HEK293T (cell line): Measurements from ENCODE around the gene KLHL26.

Experiments used
- CTCF ChIA-PET: fragments of 350-600 bp; formaldehyde crosslinking; extraction: SDS; loops from one replicate; lab custom pipeline; 2021; ENCODE audit warnings: antibody characterized with exemption, inconsistent platforms; lab: Yijun Ruan, JAX
- POLR2A ChIA-PET: fragments of 350-600 bp; formaldehyde crosslinking; extraction: SDS; loops from one replicate; lab custom pipeline; 2020; ENCODE audit warnings: antibody characterized with exemption, inconsistent platforms; lab: Yijun Ruan, JAX
- DNase-seq: peaks from one replicate; pipeline ENCODE4 v3.0.0; 2012; ENCODE audit warnings: mixed read lengths; ENCODE audit errors: extremely low spot score
- ARNT ChIP-seq: fragments of 450-650 bp; IDR thresholded peaks from 2 replicates; pipeline ENCODE4 v1.6.1; 2017; ENCODE audit warnings: mild to moderate bottlenecking
- BHLHE40 ChIP-seq: fragments of 450-650 bp; IDR thresholded peaks from 2 replicates; pipeline ENCODE4 v1.6.1; 2016; ENCODE audit warnings: mild to moderate bottlenecking, moderate library complexity, borderline replicate concordance
- CTBP1 ChIP-seq: fragments of 450-650 bp; IDR thresholded peaks from 2 replicates; pipeline ENCODE4 v1.6.1; 2016; ENCODE audit warnings: borderline replicate concordance
- ELF4 ChIP-seq: fragments of 450-650 bp; IDR thresholded peaks from 2 replicates; pipeline ENCODE4 v1.6.1; 2017; ENCODE audit warnings: antibody characterized with exemption
- FOXA1 ChIP-seq: fragments of 450-650 bp; IDR thresholded peaks from 2 replicates; pipeline ENCODE4 v1.6.1; 2016; ENCODE audit warnings: mild to moderate bottlenecking
- FOXK2 ChIP-seq: fragments of 450-650 bp; IDR thresholded peaks from 2 replicates; pipeline ENCODE4 v1.6.1; 2016; ENCODE audit warnings: mild to moderate bottlenecking
- FOXM1 ChIP-seq: fragments of 450-650 bp; IDR thresholded peaks from 2 replicates; pipeline ENCODE4 v1.6.1; 2017; ENCODE audit warnings: mild to moderate bottlenecking, borderline replicate concordance
- HDGF ChIP-seq: fragments of 450-650 bp; IDR thresholded peaks from 2 replicates; pipeline ENCODE4 v1.6.1; 2017; ENCODE audit warnings: antibody characterized with exemption, borderline replicate concordance
- L3MBTL2 ChIP-seq: fragments of 450-650 bp; conservative IDR thresholded peaks from 2 replicates; pipeline ENCODE4 v1.6.1; 2016; ENCODE audit warnings: mild to moderate bottlenecking
- LEF1 ChIP-seq: fragments of 450-650 bp; IDR thresholded peaks from 2 replicates; pipeline ENCODE4 v1.6.1; 2017; ENCODE audit warnings: mild to moderate bottlenecking, borderline replicate concordance
- NFRKB ChIP-seq: fragments of 450-650 bp; IDR thresholded peaks from 2 replicates; pipeline ENCODE4 v1.6.1; 2016; ENCODE audit warnings: mild to moderate bottlenecking, moderate library complexity
- PKNOX1 ChIP-seq: fragments of 450-650 bp; IDR thresholded peaks from 2 replicates; pipeline ENCODE4 v1.6.1; 2016
- SP1 ChIP-seq: fragments of 450-650 bp; IDR thresholded peaks from 2 replicates; pipeline ENCODE4 v1.6.1; 2017
- SUZ12 ChIP-seq: fragments of 450-650 bp; IDR thresholded peaks from 2 replicates; pipeline ENCODE4 v1.6.1; 2016; ENCODE audit warnings: mild to moderate bottlenecking
- TARDBP ChIP-seq: fragments of 450-650 bp; IDR thresholded peaks from 2 replicates; pipeline ENCODE4 v1.6.1; 2016
- ZNF384 ChIP-seq: fragments of 450-650 bp; IDR thresholded peaks from 2 replicates; pipeline ENCODE4 v1.6.1; 2016

Gene KLHL26

GRCh38 chr19:18656337-18657086 is 19.7 kb downstream of the KLHL26 start:
- CTCF ChIA-PET = no interaction called here
- POLR2A ChIA-PET = no interaction called here
- TF ChIP-seq FOXA1 (no peak), L3MBTL2 (no peak), FOXK2 (no peak), ARNT (no peak), CTBP1 (no peak), TARDBP (no peak), HDGF (no peak), NFRKB (no peak), SP1 (no peak), ELF4 (no peak), FOXM1 (no peak), ZNF384 (no peak), PKNOX1 (no peak), LEF1 (no peak), BHLHE40 (no peak), SUZ12 (no peak)
- DNase-seq = no peak

- no peak for TF ChIP-seq SP1
- TF ChIP-seq LEF1 = no peak
- no peak for TF ChIP-seq FOXA1
- no peak for TF ChIP-seq CTBP1
- ChIA-PET CTCF (no interaction called here), POLR2A (no interaction called here)
- DNase-seq = no peak
Measured at GRCh38 chr19:18657590-18658365, 20.9 kb downstream of the KLHL26 start.

- TF ChIP-seq SUZ12 (no peak), FOXA1 (no peak), NFRKB (no peak), BHLHE40 (no peak), FOXM1 (no peak), SP1 (no peak), ZNF384 (no peak), TARDBP (no peak), ELF4 (no peak), HDGF (no peak), ARNT (no peak), CTBP1 (no peak), FOXK2 (no peak), LEF1 (no peak), PKNOX1 (no peak), L3MBTL2 (no peak)
- no peak for DNase-seq
- POLR2A ChIA-PET = no interaction called here
- CTCF ChIA-PET = no interaction called here
Measured at GRCh38 chr19:18658366-18658855, 21.6 kb downstream of the KLHL26 start.

DNA sequence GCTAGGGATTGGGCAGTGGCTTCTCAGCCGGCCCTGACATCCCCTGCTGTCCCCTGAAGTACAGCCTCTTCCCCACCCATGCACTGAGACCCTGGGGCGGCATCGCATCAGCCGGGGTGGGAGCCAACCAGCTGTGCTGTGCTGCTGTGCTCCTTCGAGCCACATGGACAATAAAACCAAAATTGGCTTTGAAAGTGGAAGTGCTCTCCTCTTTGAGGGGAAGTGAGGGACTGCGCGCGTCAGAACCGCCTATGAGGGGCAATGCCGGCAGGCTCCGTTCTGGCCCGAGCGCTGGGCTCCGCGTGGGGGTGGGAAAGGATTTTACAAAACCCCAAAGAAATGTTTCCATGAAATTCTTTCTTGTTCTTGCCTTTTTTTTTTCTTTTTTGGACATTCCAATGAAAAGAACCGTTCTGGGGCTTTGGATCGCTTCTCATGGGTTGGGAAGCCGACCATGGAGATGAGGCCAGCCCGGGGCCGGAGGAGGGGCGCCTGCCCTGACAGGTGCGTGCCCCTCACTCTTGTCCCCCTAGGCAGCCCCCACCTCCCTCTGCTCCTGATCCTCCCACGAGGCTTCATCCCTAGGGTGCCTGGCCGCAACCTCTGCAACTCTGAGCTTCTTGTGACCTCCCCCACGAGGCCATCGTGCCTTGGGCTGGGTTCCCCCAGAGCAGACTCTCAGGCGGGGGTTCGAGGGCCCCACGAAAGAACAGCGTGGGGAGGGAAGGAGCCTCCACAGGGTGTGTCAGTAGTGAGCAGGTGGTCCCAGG is 22.6 kb downstream of the KLHL26 start:
- ChIA-PET CTCF (no interaction called here), POLR2A (no interaction called here)
- DNase-seq = no peak
- TF ChIP-seq FOXA1 (no peak), ARNT (no peak), ELF4 (no peak), FOXM1 (no peak), TARDBP (no peak), CTBP1 (no peak), HDGF (no peak), LEF1 (no peak), PKNOX1 (no peak), L3MBTL2 (no peak), SP1 (no peak), ZNF384 (no peak), FOXK2 (no peak), NFRKB (no peak)

GRCh38 chr19:18660051-18660910 is 23.5 kb downstream of the KLHL26 start:
- CTCF ChIA-PET = no interaction called here
- no peak for DNase-seq
- POLR2A ChIA-PET = no interaction called here
- TF ChIP-seq PKNOX1 = no peak
- TF ChIP-seq NFRKB = no peak
- TF ChIP-seq FOXM1 = no peak
- no peak for TF ChIP-seq TARDBP
- TF ChIP-seq FOXK2 = no peak
- no peak for TF ChIP-seq ZNF384
- TF ChIP-seq BHLHE40 = no peak
- no peak for TF ChIP-seq FOXA1
- TF ChIP-seq ELF4 = no peak
- TF ChIP-seq LEF1 = no peak
